GM19468 (cell line): ENCODE measurements around the gene TRMU.
"Not testable (repeated sequence)": the region's sequence is repeated elsewhere in the genome, so short reads cannot be mapped to it uniquely, and the experiment has no call there.

Source experiments
- ATAC-seq: cut with Tn5 transposase; IDR thresholded peaks from one replicate; pipeline ENCODE4 v1.9.1; 2021; ENCODE audit warnings: mild to moderate bottlenecking, moderate library complexity, moderate number of reproducible peaks; ENCODE audit not compliant: unreplicated experiment; ENCODE audit errors: extremely low read depth

Gene TRMU

DNA sequence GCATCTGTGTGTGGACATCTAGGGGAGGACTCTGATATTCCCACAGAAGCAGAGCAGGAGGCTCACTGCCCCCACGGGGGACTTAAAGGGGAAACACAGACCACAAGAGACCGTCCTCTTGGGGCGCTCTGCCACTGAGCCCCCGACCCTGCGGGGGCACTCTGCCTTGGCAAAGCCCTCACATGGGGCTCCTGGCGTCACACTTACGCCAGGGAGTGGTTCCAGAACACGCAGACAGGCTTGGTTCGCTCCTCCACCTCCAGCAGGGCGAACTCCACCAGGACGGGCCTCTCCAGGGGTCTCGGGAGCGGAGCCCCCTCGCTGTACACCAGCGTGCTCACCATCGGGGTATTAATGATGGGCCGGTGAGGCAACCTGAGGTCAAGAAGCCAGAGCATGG is 45.1 kb downstream of the TRMU start:
- ATAC-seq, result no peak

DNA sequence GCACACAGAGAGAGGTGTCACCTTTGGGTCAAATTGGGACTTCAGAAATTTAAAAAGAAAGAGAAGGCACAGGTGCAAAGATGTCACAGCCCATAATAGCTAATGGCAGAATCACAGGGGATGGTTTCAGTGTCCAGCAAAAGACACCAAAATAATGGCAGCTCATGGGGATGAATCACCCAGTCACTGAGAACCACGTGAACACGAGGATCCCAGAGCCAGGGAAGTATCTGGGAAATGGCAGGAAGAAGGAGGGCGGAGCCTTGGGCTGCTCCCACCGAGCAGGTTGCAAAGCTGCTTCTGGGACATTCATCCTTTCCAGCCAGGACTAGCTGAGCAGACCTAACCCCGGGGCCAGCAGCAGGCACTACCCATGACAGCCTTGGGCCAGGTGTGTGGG is 45.6 kb downstream of the TRMU start:
- no peak for ATAC-seq

DNA sequence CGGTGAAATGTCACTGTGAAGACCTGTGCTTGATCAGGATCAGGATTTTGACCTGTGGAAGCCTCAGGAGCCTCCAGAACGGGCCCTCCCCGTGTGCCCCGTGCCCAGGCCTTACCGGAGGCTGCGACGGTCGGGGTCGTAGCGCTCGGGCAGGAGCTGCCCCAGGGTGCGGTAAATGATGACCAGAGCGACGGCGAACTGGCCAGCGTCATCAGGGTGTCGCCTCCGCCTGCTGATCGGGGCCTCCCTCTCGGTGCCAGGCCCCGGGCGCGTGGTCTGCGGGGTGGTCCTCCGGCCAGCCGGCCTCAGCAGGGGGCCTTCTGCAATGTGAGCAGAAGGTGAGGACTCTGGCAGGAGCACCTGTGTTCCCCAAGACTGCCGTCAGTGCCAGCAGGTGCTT is 46.2 kb downstream of the TRMU start:
- no peak for ATAC-seq

GRCh38 chr22:46382524-46382923 is 47.0 kb downstream of the TRMU start:
- no peak for ATAC-seq

GRCh38 chr22:46386312-46386711 is 50.8 kb downstream of the TRMU start:
- ATAC-seq, result no peak

- ATAC-seq, result no peak
Measured at GRCh38 chr22:46387748-46388147, 52.2 kb downstream of the TRMU start.

GRCh38 chr22:46388647-46389046 is 53.1 kb downstream of the TRMU start:
- no peak for ATAC-seq

DNA sequence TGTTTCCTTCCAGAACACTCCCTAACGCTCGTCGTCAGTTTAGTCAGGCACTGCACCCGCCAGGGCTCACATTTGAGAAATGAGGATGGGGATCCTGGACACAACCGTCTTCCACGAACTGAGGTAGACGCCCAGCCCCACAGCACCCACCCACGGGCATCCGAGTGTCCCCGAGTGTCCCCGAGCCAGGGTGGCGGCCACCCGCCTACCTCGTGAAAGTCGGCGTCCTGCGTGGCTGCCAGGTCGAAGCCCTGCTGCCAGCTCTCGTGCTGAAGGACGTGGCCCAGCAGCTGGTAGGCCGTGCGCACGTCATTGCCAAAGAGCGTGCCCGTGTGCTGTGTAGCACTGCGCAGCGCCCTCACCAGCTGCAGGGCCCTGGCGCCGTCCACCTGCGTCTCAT is 53.6 kb downstream of the TRMU start:
- no peak for ATAC-seq

DNA sequence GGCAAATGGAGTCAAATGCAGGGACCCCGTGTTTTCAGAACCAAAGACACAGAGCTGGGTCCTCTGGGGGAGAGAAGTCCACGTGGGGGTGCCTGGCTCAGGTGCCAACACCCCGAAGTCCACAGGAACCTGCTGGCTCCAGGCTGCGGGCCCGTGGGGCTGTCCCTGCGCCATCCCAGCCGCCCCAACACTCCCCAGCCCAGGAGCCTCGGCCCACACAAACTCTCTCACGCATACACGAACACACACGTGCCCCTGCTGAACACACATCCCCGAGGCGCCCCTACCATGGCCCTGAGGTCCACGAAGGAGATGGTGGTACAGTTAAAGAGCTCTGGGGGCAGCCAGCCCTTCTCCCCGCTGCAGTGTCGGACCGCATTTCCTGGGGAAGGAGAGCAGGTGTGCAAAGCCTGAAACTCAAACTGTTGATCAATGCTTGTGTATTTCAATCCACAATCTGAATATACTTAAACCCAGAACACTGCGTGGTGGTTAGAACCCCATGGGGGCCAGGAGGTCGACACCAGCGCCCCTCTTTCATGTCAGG is 54.7 kb downstream of the TRMU start:
- ATAC-seq, result no peak

GRCh38 chr22:46390652-46391301 is 55.3 kb downstream of the TRMU start:
- ATAC-seq, result no peak

DNA sequence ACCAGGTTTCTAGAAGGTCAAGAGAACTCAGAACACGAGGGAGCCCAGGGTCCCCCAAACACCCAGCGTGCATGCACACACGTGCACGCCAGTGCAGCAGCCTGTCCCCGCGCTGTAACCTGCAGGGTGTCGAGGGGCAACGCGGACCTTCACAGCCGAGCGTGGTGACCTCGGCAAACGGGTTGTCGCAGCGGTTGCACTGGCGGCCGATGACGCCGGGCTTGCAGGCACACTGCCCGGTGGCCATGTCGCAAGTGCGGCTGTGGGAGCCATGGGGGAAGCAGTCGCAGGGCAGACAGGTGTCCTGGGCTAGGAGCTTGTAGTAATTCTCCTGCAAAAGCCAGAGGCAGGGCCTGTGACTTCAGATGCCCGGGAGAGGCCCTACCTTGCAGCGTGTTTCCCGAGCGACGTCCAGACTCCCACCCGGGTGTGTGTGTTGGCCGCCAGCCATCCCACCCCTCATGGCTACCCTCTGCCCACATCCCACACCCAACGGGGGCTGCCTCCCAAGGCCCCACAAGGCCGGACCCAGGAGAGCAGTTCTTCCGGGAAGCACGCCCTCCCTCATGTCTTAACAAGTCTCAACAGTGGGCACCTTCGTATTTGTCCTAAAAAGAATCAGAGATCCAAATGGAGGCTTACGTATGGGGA is 56.1 kb downstream of the TRMU start:
- no peak for ATAC-seq

GRCh38 chr22:46392137-46392844 is 56.8 kb downstream of the TRMU start:
- ATAC-seq, result no peak

GRCh38 chr22:46393873-46394272 is 58.4 kb downstream of the TRMU start:
- ATAC-seq, result no peak

DNA sequence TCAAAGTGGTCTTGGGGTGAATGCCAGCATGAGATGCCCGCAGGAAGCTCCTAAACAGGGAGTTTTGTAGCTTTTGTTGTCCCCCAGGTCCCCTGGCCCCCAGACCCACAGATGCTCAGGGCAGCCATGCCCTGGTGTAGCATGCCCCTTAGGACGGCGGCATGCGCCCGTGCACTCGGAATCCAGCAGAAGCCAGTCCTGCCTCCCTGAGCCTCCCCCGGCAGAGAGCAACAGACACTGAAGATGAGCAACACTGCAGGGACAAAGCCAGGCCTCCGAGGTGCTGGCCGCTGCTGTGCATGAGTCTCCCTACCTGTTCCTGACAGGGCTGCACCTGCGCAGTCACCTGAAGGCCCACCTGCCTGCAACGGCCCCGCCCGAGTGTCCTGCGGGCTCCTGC is 59.1 kb downstream of the TRMU start:
- no peak for ATAC-seq

DNA sequence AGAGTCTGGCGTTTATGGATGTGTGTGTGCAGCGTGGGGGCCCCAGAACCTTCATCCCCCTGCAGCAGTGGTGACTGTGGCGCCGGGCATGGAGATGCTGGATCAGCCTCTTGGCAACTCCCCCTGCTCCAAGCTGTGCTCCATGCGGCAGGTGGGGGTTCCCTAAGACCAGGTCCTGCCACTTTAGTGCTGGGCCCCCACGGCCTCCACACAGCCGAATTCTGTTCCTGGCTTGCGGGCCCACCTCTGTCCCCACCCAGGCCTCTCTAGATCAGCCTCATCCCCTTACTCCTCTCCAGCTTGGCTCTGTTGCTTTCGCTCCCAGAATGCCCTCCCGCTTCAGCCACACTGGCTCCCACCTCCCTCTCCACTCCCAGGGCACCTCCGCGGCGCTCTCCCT is 59.6 kb downstream of the TRMU start:
- ATAC-seq, result no peak

GRCh38 chr22:46397049-46397448 is 61.5 kb downstream of the TRMU start:
- not testable (repeated sequence) for ATAC-seq

- ATAC-seq, result no peak
Measured at GRCh38 chr22:46397514-46397913, 62.0 kb downstream of the TRMU start.

DNA sequence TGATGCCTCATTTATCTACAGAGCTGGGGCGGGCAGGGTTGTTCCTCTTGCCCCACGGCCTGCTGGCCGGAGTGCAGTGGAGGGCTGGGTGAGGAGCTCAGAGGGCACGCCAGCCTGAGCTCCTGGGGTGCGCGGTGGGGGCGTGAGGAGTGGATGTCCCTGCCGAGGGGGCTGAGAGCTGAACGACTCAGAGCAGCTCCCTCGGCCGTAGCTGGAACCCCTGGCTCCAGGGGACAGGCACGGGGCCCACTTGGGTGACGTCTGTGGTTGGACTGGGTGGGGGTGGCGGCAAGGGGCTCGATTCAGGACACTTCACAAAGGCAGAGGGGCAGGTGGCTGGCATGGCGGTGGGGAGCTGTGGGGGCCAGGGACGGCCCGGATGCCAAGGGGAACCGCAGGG is 62.4 kb downstream of the TRMU start:
- no peak for ATAC-seq

GRCh38 chr22:46399251-46400024 is 63.9 kb downstream of the TRMU start:
- ATAC-seq, result no peak

DNA sequence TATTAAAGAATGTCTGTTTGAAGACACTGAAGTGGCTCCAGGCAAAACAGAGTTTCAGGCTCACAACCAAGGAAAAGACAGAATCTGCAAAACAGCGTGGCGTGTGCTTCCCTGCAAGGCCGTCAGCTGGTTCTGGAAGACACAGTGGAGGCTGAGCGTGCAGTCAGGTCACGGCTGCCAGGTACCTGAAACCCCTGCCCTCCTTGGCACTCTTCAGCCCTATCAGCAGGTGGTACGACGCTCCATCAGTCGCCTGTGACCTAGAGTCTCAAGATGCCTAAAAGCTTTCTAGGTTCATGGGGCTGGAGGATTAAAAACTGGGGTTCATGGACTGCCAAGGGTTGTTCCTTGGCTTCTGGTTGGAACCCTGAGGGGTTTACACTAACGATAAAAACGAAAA is 65.9 kb downstream of the TRMU start:
- ATAC-seq, result no peak

GRCh38 chr22:46402505-46402904 is 67.0 kb downstream of the TRMU start:
- no peak for ATAC-seq
